Keratinocyte (primary cell): ENCODE data around the gene MYPN. TPM values are rescaled to one million over a fixed set of nuclear protein-coding genes. Genes with fewer than 3 reads are reported as not detected.

Source experiments
- DNase-seq: peaks from one replicate; pipeline ENCODE4 v3.0.0-alpha.2; 2011; ENCODE audit warnings: low read depth, missing footprints, low spot score
- FAIRE-seq: peaks from 2 replicates; lab custom pipeline; 2011; peaks lifted over from hg19 to GRCh38; lab: Jason Lieb, UNC
- H2AFZ ChIP-seq: 2 replicates; pipeline ENCODE4 v1.6.0; 2012; ENCODE audit warnings: low read length, control low read depth, inconsistent platforms; ENCODE audit not compliant: control insufficient read depth
- H3K27ac ChIP-seq: 2 replicates; pipeline ENCODE4 v1.5.1; 2011; ENCODE audit warnings: low read length; ENCODE audit not compliant: control insufficient read depth, insufficient read depth
- H3K27me3 ChIP-seq: 3 replicates; pipeline ENCODE4 v1.6.0; 2011; ENCODE audit warnings: low read length; ENCODE audit not compliant: control insufficient read depth, insufficient read depth; ENCODE audit errors: extremely low read depth
- H3K36me3 ChIP-seq, 2 experiments: 2 replicates in 1 of 2; 3 replicates in 1 of 2; pipeline ENCODE4 v1.5.1; 2011; ENCODE audit warnings: low read length in 2 of 2, mild to moderate bottlenecking in 1 of 2; ENCODE audit not compliant: control insufficient read depth in 2 of 2, insufficient read depth in 2 of 2; ENCODE audit errors: extremely low read depth in 1 of 2
- H3K4me1 ChIP-seq: 3 replicates; pipeline ENCODE4 v1.5.1; 2011; ENCODE audit warnings: low read length; ENCODE audit not compliant: control insufficient read depth, insufficient read depth; ENCODE audit errors: extremely low read depth
- H3K4me2 ChIP-seq: 3 replicates; pipeline ENCODE4 v1.6.0; 2011; ENCODE audit warnings: low read depth, low read length; ENCODE audit not compliant: control insufficient read depth, insufficient read depth; ENCODE audit errors: extremely low read depth
- H3K4me3 ChIP-seq, 3 experiments: fragments of 200-600 bp in 1 of 3; sonication (generic) in 1 of 3; 2 replicates in 2 of 3; 3 replicates in 1 of 3; pipeline ENCODE4 v1.5.1; 2011 to 2016; ENCODE audit warnings: low read length in 3 of 3, mild to moderate bottlenecking in 3 of 3, control low read depth in 2 of 3, inconsistent platforms in 1 of 3, low read depth in 1 of 3, mixed read lengths in 1 of 3, mixed run types in 1 of 3, moderate library complexity in 1 of 3; ENCODE audit not compliant: control insufficient read depth in 2 of 3, insufficient read depth in 2 of 3; ENCODE audit errors: extremely low read depth in 1 of 3
- H3K79me2 ChIP-seq: 2 replicates; pipeline ENCODE4 v1.6.0; 2012; ENCODE audit warnings: low read length; ENCODE audit not compliant: control insufficient read depth, insufficient read depth
- H3K9ac ChIP-seq: 3 replicates; pipeline ENCODE4 v1.6.0; 2011; ENCODE audit warnings: low read length; ENCODE audit not compliant: control insufficient read depth, insufficient read depth; ENCODE audit errors: extremely low read depth
- H3K9me1 ChIP-seq: 3 replicates; pipeline ENCODE4 v1.6.0; 2011; ENCODE audit warnings: low read length; ENCODE audit not compliant: control insufficient read depth, insufficient read depth; ENCODE audit errors: extremely low read depth
- H3K9me3 ChIP-seq: 2 replicates; pipeline ENCODE4 v1.5.1; 2012; ENCODE audit warnings: low read depth, low read length; ENCODE audit not compliant: control insufficient read depth
- H4K20me1 ChIP-seq: 3 replicates; pipeline ENCODE4 v1.6.0; 2011; ENCODE audit warnings: low read length; ENCODE audit not compliant: control insufficient read depth, insufficient read depth; ENCODE audit errors: extremely low read depth
- EZH2 ChIP-seq: IDR thresholded peaks from one replicate; pipeline ENCODE4 v1.6.1; 2012; ENCODE audit warnings: inconsistent platforms, mild to moderate bottlenecking, low read length, moderate library complexity
- dilution Hi-C: fragments of 300-500 bp; cut with MboI; formaldehyde crosslinking; loops from one replicate; pipeline ENCODE4 v1.7.0; 2020; ENCODE audit warnings: low sequenced_read_pairs; ENCODE audit not compliant: extremely low pct_ligation_motif_present
- polyA plus RNA-seq, 5 experiments: library from polyadenylated mRNA; depleted of rRNA in 3 of 5; stranded (reverse) in 3 of 5; stranded (forward) in 1 of 5; unstranded in 1 of 5; fragments of >200 nt; gene quantifications; 1 replicate in 1 of 5; 2 replicates in 3 of 5; 3 replicates in 1 of 5; pipeline versions ENCODE4 v1.2.1 to v1.2.3, GENCODE V29; 2011 to 2012; ENCODE audit warnings: missing spikeins in 2 of 5, low read depth in 1 of 5, low replicate concordance in 1 of 5
- TF ChIP-seq, protein P1 (sequence below), 3 experiments: IDR thresholded peaks in 1 of 3; conservative IDR thresholded peaks in 1 of 3; optimal IDR thresholded peaks in 1 of 3; 2 replicates in 2 of 3; 3 replicates in 1 of 3; pipeline versions ENCODE3 to v1.5.1; 2011; ENCODE audit warnings: low read length in 3 of 3, mild to moderate bottlenecking in 3 of 3, moderate library complexity in 2 of 3, control low read depth in 1 of 3, inconsistent platforms in 1 of 3; ENCODE audit not compliant: insufficient read depth in 2 of 3; ENCODE audit errors: extremely low read depth in 1 of 3

MYPN gene
- polyA plus RNA-seq, 1 donor (not counting 4 experiments of a cell fraction or from before 2014, with no cell fraction given): 0.42 TPM

DNA sequence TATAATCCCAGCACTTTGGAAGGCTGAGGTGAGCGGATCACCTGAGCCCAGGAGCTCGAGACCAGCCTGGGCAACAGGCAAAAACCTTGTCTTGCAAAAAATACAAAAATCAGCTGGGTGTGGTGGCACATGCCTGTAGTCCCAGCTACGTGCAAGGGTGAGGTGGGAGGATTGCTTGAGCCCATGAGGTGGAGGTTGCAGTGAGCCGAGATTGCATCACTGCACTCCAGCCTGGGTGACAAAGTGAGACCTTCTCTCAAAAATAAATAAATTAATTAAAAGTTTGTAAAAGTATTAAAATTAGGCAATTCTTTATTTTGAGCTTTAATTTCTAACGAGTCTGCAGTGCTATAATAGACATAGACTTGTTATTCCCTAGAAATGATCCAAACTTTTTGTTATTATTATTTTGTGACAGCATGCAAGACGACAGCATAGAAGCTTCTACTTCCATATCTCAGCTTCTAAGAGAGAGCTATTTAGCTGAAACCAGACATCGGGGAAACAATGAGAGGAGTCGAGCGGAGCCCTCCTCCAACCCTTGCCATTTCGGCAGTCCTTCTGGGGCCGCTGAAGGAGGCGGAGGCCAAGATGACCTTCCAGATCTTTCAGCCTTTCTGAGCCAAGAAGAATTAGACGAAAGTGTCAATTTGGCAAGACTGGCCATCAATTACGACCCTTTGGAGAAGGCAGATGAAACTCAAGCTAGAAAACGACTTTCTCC, 11.9 kb downstream of the MYPN start:
- H3K79me2 ChIP-seq: no peaks in the 10 kb centered on the region
- dilution Hi-C loops: no loop called here
- H4K20me1 ChIP-seq: no peaks in the 10 kb centered on the region
- DNase-seq: no peak
- TF ChIP-seq, protein P1, sequence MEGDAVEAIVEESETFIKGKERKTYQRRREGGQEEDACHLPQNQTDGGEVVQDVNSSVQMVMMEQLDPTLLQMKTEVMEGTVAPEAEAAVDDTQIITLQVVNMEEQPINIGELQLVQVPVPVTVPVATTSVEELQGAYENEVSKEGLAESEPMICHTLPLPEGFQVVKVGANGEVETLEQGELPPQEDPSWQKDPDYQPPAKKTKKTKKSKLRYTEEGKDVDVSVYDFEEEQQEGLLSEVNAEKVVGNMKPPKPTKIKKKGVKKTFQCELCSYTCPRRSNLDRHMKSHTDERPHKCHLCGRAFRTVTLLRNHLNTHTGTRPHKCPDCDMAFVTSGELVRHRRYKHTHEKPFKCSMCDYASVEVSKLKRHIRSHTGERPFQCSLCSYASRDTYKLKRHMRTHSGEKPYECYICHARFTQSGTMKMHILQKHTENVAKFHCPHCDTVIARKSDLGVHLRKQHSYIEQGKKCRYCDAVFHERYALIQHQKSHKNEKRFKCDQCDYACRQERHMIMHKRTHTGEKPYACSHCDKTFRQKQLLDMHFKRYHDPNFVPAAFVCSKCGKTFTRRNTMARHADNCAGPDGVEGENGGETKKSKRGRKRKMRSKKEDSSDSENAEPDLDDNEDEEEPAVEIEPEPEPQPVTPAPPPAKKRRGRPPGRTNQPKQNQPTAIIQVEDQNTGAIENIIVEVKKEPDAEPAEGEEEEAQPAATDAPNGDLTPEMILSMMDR (optimal IDR thresholded peaks at IDR 0.05 in 1 of 3, IDR thresholded peaks at IDR 0.05 in 1 of 3, conservative IDR thresholded peaks at IDR 0.05 in 1 of 3; ENCODE audit: extremely low read depth in 1 of 3, insufficient read depth in 2 of 3, low read length in 3 of 3): no peak
- no peak for TF ChIP-seq EZH2
- H3K9me3 ChIP-seq: no peaks in the 10 kb centered on the region
- no peak overlapping the region for H3K4me2 ChIP-seq
- no peak overlapping the region for H2AFZ ChIP-seq
- no peaks in the 10 kb centered on the region for H3K27me3 ChIP-seq
- no peaks in the 10 kb centered on the region for H3K9me1 ChIP-seq
- no peaks in the 10 kb centered on the region for H3K36me3 ChIP-seq
- H3K4me3 ChIP-seq: no peak overlapping the region
- no peak overlapping the region for H3K27ac ChIP-seq
- no peak overlapping the region for H3K9ac ChIP-seq
- no peak for FAIRE-seq
- no peaks in the 10 kb centered on the region for H3K4me1 ChIP-seq

DNA sequence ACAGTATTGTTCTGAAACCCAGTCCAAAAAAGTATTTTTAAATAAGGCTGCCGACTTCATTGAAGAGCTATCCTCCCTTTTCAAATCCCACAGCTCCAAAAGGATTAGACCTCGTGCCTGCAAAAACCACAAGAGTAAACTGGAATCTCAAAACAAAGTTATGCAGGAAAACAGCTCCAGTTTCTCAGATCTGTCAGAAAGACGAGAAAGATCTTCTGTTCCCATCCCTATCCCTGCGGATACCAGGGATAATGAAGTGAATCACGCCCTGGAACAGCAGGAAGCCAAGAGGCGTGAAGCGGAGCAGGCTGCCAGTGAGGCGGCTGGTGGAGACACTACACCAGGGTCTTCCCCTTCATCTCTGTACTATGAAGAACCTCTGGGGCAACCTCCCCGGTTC, 12.6 kb downstream of the MYPN start:
- TF ChIP-seq, protein P1 (optimal IDR thresholded peaks at IDR 0.05 in 1 of 3, IDR thresholded peaks at IDR 0.05 in 1 of 3, conservative IDR thresholded peaks at IDR 0.05 in 1 of 3; ENCODE audit: extremely low read depth in 1 of 3, insufficient read depth in 2 of 3, low read length in 3 of 3): no peak
- no peak for TF ChIP-seq EZH2
- no peak overlapping the region for H3K4me2 ChIP-seq
- no peak for FAIRE-seq

More for the DNA sequence above, 12.6 kb downstream of the MYPN start:
- H3K9ac ChIP-seq: no peak overlapping the region
- H3K9me1 ChIP-seq: no peaks in the 10 kb centered on the region
- no peak overlapping the region for H2AFZ ChIP-seq
- H3K27ac ChIP-seq: no peak overlapping the region
- dilution Hi-C loops: no loop called here
- no peaks in the 10 kb centered on the region for H4K20me1 ChIP-seq
- no peak overlapping the region for H3K4me3 ChIP-seq
- H3K27me3 ChIP-seq: no peaks in the 10 kb centered on the region
- H3K79me2 ChIP-seq: no peaks in the 10 kb centered on the region
- no peaks in the 10 kb centered on the region for H3K36me3 ChIP-seq
- no peak for DNase-seq
- no peaks in the 10 kb centered on the region for H3K9me3 ChIP-seq
- H3K4me1 ChIP-seq: no peaks in the 10 kb centered on the region
